Left ventricle myocardium superior (tissue), 1 donor: Measurements from ENCODE around the gene GPATCH1. TPM values are rescaled to one million over a fixed set of nuclear protein-coding genes. Genes with fewer than 3 reads are reported as not detected.
"Not testable (repeated sequence)": the region's sequence is repeated elsewhere in the genome, so short reads cannot be mapped to it uniquely, and the experiment has no call there.

Experiments
- ATAC-seq: fragments of 200-7000 bp; cut with Tn5 transposase; one replicate; pipeline ENCODE4 v1.9.1; 2020; ENCODE audit warnings: mild to moderate bottlenecking, moderate library complexity
- DNase-seq: peaks from one replicate; pipeline ENCODE4 v3.0.0-alpha.2; 2020
- intact Hi-C: fragments of 100-400 bp; cut with micrococcal nuclease; formaldehyde crosslinking; loops from one replicate; pipeline ENCODE4 v1.11.0; 2022
- total RNA-seq: library from RNA; stranded (reverse); fragmentation: NEBNext Ultra II Directional; extraction: Animal tissue kit (Norgen Biotek cat#: 25700); gene quantifications from one replicate; pipeline ENCODE4 v1.2.1, GENCODE V29; 2021
- donor health status: DM: no; HTN: yes; CAD: no; lungs with severe emphysema.

Gene GPATCH1
- total RNA-seq, 1 donor from 2014 or later: 5.4 TPM

- DNase-seq (no peak), ATAC-seq (no peak)
- intact Hi-C loops: no loop called here
These were observed 65.2 kb downstream of the GPATCH1 start for GRCh38 chr19:33146209-33146608.

GRCh38 chr19:33147538-33147937 is 66.6 kb downstream of the GPATCH1 start:
- intact Hi-C loops: no loop called here
- no peak for ATAC-seq

GRCh38 chr19:33150852-33151518 is 70.0 kb downstream of the GPATCH1 start:
- DNase-seq (no peak), ATAC-seq (no peak)
- intact Hi-C loops: no loop called here

More at GRCh38 chr19:33147538-33147937, 66.6 kb downstream of the GPATCH1 start:
- DNase-seq: no peak

- DNase-seq (no peak), ATAC-seq (no peak)
- intact Hi-C loops: no loop called here
These were observed 71.2 kb downstream of the GPATCH1 start for GRCh38 chr19:33152176-33152575.

- intact Hi-C loops, DNase-seq, ATAC-seq: not testable (repeated sequence)
These were observed 71.6 kb downstream of the GPATCH1 start for GRCh38 chr19:33152625-33153024.

- ATAC-seq, intact Hi-C loops: not testable (repeated sequence)
These were observed 73.3 kb downstream of the GPATCH1 start for GRCh38 chr19:33154313-33154712.

GRCh38 chr19:33156334-33156733 is 75.4 kb downstream of the GPATCH1 start:
- ATAC-seq: peak; percentile 25

More at GRCh38 chr19:33154313-33154712, 73.3 kb downstream of the GPATCH1 start:
- DNase-seq: not testable (repeated sequence)

GRCh38 chr19:33157906-33158305 is 76.9 kb downstream of the GPATCH1 start:
- ATAC-seq: no peak
- DNase-seq: no peak
- intact Hi-C loops: no loop called here

More at GRCh38 chr19:33156334-33156733, 75.4 kb downstream of the GPATCH1 start:
- no peak for DNase-seq
- intact Hi-C loops: no loop called here

- DNase-seq (no peak), ATAC-seq (no peak)
- intact Hi-C loops: no loop called here
These were observed 77.4 kb downstream of the GPATCH1 start for GRCh38 chr19:33158365-33158764.

- DNase-seq: no peak
- intact Hi-C loops: no loop called here
- no peak for ATAC-seq
These were observed 78.2 kb downstream of the GPATCH1 start for GRCh38 chr19:33159149-33159548.

GRCh38 chr19:33159893-33160292 is 78.9 kb downstream of the GPATCH1 start:
- DNase-seq (no peak), ATAC-seq (no peak)
- intact Hi-C loops: no loop called here

- intact Hi-C loops: no loop called here
- no peak for DNase-seq
These were observed 80.2 kb downstream of the GPATCH1 start for GRCh38 chr19:33161201-33161600.

GRCh38 chr19:33163481-33163880 is 82.5 kb downstream of the GPATCH1 start:
- DNase-seq (no peak), ATAC-seq (no peak)
- intact Hi-C loops: no loop called here

More at GRCh38 chr19:33161201-33161600, 80.2 kb downstream of the GPATCH1 start:
- ATAC-seq: no peak

GRCh38 chr19:33166037-33166436 is 85.1 kb downstream of the GPATCH1 start:
- DNase-seq, ATAC-seq, intact Hi-C loops: not testable (repeated sequence)

GRCh38 chr19:33167438-33167837 is 86.5 kb downstream of the GPATCH1 start:
- DNase-seq: no peak
- ATAC-seq: no peak
- intact Hi-C loops: no loop called here

- ATAC-seq: no peak
- DNase-seq: no peak
- intact Hi-C loops: no loop called here
These were observed 87.5 kb downstream of the GPATCH1 start for GRCh38 chr19:33168528-33168927.

GRCh38 chr19:33171222-33171795 is 90.3 kb downstream of the GPATCH1 start:
- ATAC-seq (no peak), DNase-seq (no peak)
- intact Hi-C loops: no loop called here

GRCh38 chr19:33171916-33172359 is 91.0 kb downstream of the GPATCH1 start:
- ATAC-seq (no peak), DNase-seq (no peak)
- intact Hi-C loops: no loop called here

- DNase-seq (no peak), ATAC-seq (no peak)
- intact Hi-C loops: no loop called here
These were observed 93.2 kb downstream of the GPATCH1 start for GRCh38 chr19:33174186-33174585.

- DNase-seq (no peak), ATAC-seq (no peak)
- intact Hi-C loops: no loop called here
These were observed 94.3 kb downstream of the GPATCH1 start for GRCh38 chr19:33175156-33175782.
